ENCODE measurements around the gene SLAMF9.

SLAMF9 gene

GRCh38 chr1:159932296-159933285 is 21.4 kb downstream of the SLAMF9 start:
- no peak for DNase-seq (ENCODE audit: low spot score)

- DNase-seq (ENCODE audit: low spot score): no peak
Observed at GRCh38 chr1:159931795-159932173, 22.3 kb downstream of the SLAMF9 start.

DNA sequence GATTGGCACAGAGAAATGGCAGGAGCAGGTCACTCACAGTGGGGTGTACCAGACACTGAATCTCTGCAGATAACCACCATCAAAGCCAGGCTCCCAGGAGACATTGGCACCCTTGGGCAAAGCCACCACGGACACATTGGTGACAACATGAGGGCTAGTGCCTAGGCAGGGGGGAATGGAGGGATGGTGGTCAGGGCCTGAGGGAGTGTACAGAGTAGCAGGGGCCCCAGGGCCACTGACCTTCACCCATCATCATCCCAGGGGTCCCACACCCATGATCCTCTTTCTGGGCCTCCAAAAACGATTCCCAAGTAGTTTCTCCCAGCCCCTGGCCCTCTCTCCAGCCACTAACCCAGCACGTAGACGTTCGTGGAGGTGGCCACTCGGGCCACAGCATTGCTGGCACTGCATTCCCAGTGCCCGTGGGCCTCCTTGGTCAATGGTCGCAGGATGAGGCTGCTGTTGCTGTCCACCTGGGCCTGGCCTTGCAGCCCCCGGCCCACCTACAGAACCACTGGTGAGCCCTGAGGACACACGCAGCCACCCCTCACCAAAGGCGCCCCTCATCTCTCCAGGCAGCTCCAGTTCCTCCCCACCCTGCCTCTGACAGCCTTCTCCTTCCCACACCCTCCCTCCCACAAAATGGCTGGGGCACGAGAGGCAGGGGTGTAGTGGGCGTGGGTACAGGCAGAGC is 22.8 kb downstream of the SLAMF9 start:
- DNase-seq (ENCODE audit: low spot score): no peak

- no peak for DNase-seq (ENCODE audit: low spot score)
Observed at GRCh38 chr1:159930634-159931033, 23.4 kb downstream of the SLAMF9 start.

- no peak for DNase-seq (ENCODE audit: low spot score)
Observed at GRCh38 chr1:159930216-159930615, 23.8 kb downstream of the SLAMF9 start.

DNA sequence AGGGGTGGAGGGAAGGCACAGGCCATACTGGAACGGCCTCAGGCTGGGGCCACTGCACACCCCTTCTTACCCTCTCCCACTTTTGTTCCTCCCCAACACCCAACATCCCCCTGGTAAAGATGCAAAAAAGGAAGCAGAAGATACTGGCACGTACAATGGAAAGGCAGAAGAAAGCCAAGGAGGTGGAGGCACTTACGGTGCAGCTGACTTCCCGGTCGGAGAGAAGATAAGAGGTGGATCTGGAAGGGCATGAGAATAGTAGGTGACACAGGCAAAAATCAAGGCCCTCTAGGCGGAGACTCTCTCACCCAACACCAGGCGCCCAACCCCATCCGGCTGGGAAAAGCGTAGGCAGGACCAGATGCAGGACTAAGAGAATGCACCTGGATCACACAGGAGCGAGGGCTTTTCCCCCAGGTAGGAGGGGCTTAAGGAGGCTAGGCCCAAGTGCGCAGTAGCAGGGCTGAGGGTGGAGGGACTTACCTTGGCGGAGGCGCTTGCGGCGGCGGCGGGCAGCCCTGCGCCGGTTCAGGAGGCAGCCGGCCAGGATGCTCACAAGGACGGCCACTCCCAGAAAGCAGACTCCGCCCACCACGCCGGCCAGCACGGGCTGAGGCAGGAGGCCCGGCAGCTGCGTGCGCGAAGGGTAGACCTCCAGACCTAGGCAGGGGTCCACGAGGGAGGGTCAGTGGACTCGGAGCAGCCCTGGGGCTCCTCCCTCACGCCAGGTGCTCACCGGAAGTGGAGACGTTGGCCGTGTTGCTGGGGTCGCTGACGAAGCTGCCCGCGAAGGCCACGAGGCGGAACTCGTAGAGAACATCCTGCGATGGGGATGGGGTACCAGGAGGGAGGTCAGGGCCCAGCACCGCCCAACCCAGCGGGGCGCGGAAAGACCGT is 24.6 kb downstream of the SLAMF9 start:
- DNase-seq (ENCODE audit: low spot score): no peak

- DNase-seq (ENCODE audit: low spot score): no peak
Observed at GRCh38 chr1:159928491-159929050, 25.5 kb downstream of the SLAMF9 start.

DNA sequence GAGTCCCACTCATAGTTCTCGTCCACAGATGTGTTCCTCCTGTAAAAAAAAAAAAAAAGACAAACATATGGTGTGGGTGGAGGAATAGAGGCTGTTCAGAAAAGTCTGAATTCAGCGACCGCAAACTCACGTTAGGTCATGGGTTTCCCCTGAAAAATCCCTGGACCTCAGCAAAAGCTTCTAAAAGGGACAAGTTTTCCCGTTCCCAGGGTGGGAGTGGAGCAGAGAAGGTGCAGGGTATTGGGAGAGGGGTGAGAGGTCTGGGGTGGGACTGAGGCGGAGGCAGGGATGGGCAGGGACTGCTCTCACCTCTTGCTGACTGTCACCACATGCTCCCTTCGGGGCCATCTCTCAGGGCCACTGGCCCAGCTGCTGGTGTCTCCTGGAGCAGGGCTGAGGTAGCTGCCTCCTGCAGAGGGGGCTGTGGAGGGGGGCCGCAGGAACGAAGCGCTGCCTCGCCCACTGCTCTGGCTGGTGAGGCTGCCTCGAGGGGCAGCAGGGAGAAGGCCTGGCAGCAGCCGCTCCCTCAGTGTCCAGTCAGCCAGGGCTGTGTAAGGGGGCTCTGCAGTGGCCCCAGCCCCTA is 26.1 kb downstream of the SLAMF9 start:
- no peak for DNase-seq (ENCODE audit: low spot score)

GRCh38 chr1:159927211-159927848 is 26.7 kb downstream of the SLAMF9 start:
- no peak for DNase-seq (ENCODE audit: low spot score)

- DNase-seq (ENCODE audit: low spot score): peak; percentile 74
Observed at GRCh38 chr1:159925719-159926078, 28.3 kb downstream of the SLAMF9 start.

- peak; percentile 87 for DNase-seq (ENCODE audit: low spot score)
Observed at GRCh38 chr1:159924791-159925718, 29.0 kb downstream of the SLAMF9 start, which contains the start of gene TAGLN2. TSS of gene TAGLN2 (minus strand) at chr1:159925507. CDS start at chr1:159920509, 4,998 bp downstream.

GRCh38 chr1:159924025-159924790 is 29.8 kb downstream of the SLAMF9 start:
- peak; percentile 85 for DNase-seq (ENCODE audit: low spot score)

DNA sequence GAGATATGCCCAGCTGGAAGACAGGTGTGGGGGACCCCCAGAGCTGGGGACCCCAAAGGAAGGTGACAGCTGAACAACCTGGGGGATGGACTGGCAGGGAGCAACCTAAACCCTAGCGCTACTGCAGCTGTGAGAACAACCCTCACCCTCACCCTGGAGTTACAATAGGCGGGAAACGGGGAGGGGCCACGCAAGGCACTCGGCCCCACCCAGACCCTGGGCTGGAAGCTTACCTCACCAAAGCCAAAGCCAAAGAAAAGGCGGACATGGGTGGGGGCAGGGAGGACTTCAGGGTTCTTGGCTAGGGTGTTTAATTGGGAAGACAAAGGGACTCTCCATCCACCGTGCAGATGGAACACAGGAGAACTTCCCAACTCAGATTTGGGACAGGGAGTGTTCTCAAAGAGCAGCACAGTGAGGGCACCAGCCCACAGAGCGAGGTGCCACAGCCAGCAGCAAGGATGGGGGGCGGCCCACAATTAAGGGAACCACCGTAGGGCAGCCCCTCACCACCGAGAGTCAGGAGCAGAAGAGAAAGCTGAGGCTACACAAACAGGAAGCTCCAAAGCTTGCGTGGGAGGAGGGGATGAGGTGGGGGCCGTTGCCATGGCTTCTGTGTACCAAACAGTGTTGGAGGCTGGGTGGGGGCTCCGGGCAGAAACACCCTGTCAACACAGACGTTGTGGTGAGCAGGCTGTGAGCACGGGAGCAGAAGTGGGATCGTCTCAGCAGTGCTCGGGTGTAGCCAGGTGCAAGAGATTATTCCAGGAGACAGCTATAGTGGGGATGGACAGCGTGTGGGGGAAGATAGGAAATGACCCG is 30.6 kb downstream of the SLAMF9 start:
- DNase-seq (ENCODE audit: low spot score): no peak

DNA sequence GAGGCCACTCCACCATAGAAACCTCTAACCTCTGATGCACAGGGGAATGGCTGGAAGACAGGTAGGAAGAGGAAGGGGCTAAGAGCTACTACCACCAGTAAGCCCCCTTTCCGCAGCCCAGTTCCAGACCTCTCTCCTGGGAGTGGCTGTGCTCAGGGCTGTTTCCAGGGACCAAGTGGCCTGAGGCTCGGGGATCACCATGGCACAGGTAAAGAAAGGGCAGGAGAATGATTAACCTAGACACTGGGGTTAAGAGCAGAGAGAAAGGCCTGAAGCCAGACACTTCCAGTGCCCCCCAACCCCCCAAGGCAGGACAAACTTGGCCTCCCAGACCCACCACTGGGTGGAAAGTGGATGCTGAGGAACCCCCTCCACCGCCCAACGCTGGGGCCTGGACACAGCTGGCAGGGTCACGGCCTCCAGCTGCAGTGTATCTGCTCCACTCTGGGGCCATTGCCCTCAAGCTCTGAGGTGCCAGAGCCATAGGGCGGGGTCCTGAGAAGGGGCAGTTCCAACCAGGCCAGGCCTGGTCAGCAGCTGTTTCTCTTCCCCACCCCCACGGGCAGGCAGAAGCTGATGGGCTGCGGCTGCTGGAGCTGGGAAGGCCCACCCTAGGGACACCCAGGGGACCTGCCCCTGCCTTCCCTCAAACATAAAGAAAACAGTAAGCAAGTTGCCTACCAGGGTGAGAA is 31.4 kb downstream of the SLAMF9 start:
- no peak for DNase-seq (ENCODE audit: low spot score)

GRCh38 chr1:159921700-159922504 is 32.1 kb downstream of the SLAMF9 start:
- DNase-seq (ENCODE audit: low spot score): no peak

DNA sequence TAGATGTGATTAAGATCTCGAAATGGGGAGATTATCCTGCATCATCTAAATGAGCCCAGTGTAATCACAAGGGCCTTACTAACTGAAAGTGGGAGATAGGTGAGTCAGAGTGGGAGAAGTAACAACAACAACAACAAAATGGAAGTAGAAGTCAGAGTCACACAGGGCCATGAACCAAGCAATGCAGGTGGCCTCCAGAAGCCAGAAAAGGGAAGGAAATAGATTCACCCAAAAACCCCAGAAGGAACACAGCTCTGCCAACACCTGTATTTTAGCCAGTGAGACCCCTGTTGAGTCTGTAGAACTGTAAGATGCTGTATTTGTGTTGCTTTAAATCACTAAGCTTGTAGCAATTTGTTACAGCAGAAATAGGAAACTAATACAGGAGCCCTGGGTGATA is 32.8 kb downstream of the SLAMF9 start:
- no peak for DNase-seq (ENCODE audit: low spot score)

DNA sequence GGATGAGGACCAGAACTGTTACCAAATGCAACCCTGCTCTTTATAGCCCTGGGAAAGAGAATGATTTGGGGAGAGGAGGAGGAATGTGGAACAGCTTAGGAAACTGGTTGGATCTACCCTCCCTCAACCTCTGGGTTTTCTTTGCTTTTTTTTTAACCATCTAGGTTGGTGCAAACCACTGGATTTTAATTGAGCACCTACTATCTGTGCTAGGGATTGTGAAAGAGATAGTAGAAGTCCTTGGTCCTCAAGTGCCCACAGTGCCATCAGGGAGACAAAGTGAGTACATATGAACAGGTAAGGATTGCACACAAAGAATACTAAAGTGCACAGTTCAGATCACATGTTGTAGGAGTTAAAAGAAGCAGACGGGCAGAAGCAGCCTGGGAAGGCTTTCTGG is 33.4 kb downstream of the SLAMF9 start:
- DNase-seq (ENCODE audit: low spot score): no peak

Measured in HuH-7.5 (cell line).